ENCODE results near the gene CREB1. TPM values are rescaled to one million over a fixed set of nuclear protein-coding genes. Genes with fewer than 3 reads are reported as not detected.
A peak's percentile ranks its signal among the peaks of the same experiment; 100 is the strongest.

CREB1 gene
- total RNA-seq, 1 donor from 2014 or later, result 76.8 TPM

DNA sequence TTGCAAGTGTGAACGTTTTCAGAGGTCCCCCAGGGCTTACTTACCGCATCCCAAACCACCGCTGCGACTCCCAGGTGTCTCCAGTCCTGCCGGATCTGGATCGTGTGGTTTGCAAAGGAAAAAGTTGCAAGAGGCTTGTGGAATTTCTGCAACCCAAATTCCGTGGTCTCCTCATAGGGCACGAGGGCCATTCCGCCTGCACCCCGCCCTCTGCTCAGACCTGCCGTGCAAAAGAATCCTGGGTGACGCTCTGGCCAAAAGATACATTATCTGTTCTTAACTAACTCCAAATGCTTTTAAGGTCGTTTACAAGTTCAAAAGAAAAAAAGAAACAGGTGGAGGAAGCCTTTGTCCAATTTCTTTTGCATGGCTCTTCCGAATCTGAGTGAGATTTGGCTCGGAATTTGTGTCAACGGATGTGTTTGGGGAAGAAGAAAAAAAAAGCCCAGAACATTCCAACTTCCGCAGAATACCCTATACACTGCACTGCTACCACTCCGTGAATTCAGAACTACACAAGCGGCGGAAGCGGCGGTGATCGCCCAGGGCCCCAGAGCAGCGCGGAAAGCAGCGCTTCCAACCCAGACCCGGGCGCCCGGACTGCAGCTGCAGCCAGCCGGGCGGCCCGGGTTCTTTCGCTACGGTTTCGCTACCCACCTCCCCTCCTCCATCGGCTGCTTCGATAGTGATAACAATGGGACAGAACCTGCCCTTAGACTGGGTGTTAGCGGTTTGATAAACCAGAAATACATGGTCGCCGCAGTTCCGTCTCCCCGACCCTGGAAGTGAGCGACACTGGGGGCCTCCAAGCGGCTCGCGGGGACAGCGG, 94.6 kb downstream of the CREB1 start:
- peak overlapping the region; percentile 90 for H3K4me3 Mint-ChIP-seq (ENCODE audit: unreplicated experiment)
- TF ChIP-seq, protein P1, sequence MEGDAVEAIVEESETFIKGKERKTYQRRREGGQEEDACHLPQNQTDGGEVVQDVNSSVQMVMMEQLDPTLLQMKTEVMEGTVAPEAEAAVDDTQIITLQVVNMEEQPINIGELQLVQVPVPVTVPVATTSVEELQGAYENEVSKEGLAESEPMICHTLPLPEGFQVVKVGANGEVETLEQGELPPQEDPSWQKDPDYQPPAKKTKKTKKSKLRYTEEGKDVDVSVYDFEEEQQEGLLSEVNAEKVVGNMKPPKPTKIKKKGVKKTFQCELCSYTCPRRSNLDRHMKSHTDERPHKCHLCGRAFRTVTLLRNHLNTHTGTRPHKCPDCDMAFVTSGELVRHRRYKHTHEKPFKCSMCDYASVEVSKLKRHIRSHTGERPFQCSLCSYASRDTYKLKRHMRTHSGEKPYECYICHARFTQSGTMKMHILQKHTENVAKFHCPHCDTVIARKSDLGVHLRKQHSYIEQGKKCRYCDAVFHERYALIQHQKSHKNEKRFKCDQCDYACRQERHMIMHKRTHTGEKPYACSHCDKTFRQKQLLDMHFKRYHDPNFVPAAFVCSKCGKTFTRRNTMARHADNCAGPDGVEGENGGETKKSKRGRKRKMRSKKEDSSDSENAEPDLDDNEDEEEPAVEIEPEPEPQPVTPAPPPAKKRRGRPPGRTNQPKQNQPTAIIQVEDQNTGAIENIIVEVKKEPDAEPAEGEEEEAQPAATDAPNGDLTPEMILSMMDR (IDR thresholded peaks at IDR 0.05; ENCODE audit: unreplicated experiment), result no peak
- no peaks in the 10 kb centered on the region for H3K9me3 Mint-ChIP-seq (ENCODE audit: unreplicated experiment)
- peaks cover 17% of the 10 kb centered on the region for H3K36me3 Mint-ChIP-seq (ENCODE audit: low read depth, unreplicated experiment)
- DNase-seq (ENCODE audit: low spot score), result peak; percentile 78
- peak overlapping the region; percentile 76 for H3K27ac Mint-ChIP-seq (ENCODE audit: unreplicated experiment)
- peaks cover 18% of the 10 kb centered on the region for H3K4me1 Mint-ChIP-seq (ENCODE audit: unreplicated experiment)
- H3K27me3 Mint-ChIP-seq (ENCODE audit: unreplicated experiment), result peaks cover 8% of the 10 kb centered on the region

DNA sequence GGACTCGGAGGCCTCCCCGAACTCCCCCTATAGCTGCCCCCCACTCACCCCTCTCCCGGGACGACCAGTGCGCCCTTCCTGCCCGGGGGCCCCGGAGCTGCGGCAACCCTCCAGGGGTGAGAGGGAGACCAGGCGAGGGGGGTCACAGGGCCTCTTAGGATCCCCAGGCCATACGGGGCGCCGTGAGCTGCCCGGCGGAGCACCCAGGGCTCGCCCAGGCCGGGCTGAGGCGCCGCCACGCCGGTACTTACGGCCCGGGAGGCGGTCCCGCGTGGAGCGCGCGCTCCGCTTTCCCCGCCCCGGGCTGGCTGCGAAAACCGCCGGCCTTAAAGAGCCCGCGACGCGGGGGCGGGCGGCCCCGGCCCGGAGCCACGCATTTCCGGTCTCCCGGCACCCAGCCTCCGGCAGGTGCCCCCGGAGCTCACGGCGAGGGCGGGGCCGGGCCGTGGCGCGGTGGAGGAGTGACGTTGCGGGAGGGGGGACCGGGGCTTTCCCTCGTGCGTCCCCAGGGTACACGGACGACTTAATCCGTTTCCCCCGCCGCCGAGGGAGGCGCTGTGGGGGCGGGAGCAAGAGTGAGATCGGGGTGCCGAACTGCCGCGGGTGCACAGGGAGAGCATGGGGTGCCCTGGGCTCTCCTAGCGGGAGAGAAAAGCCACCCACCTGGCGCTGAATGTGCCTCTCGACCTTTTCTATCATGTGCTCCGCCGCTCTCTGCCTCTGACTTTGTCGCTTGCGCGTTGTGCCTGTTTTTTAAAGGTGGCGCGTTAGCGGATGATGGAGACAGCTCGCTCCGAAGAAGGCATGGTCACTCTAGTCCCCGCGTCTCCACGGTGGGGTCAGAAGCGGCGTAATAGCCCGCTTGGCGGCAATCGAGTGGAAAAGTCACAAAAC, 95.5 kb downstream of the CREB1 start, which contains the start of gene METTL21A:
METTL21A (minus strand) TSS at position 381 of the 894 bp plus-strand sequence. CDS start 1,019 bp downstream, outside the sequence.
- TF ChIP-seq, protein P1 (IDR thresholded peaks at IDR 0.05; ENCODE audit: unreplicated experiment), result peak; percentile 33
- H3K36me3 Mint-ChIP-seq (ENCODE audit: low read depth, unreplicated experiment), result peaks cover 12% of the 10 kb centered on the region
- peak; percentile 65 for DNase-seq (ENCODE audit: low spot score)
- H3K27ac Mint-ChIP-seq (ENCODE audit: unreplicated experiment), result peak within 1 kb of the TSS; percentile 76
- peak within 1 kb of the TSS; percentile 92 for H3K4me3 Mint-ChIP-seq (ENCODE audit: unreplicated experiment)
- no peaks in the 10 kb centered on the region for H3K9me3 Mint-ChIP-seq (ENCODE audit: unreplicated experiment)
- peaks cover 8% of the 10 kb centered on the region for H3K27me3 Mint-ChIP-seq (ENCODE audit: unreplicated experiment)
- H3K4me1 Mint-ChIP-seq (ENCODE audit: unreplicated experiment), result peaks cover 14% of the 10 kb centered on the region

DNA sequence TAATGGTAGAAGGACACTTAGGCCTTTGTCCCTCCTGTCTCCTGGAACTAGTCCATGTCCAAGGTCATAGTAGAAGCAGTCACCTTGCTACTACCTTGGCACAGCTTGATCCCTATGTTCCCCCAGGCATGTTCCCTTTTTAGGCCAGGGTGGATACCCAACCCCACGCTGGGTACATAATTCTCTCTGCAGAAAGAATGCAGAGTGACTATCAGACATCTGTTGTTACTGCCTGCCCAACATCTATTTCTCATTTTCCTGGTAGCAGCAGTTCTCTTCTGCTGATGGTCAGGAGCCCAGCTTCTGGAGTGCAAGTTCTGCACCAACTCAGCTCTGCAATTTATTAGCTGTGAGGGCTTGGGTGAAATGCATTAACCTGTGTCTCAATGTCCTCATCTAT, 99.8 kb downstream of the CREB1 start:
- Mint-ChIP-seq H3K4me1 (ENCODE audit: unreplicated experiment) (peaks cover 2% of the 10 kb centered on the region), H3K4me3 (ENCODE audit: unreplicated experiment) (no peak overlapping the region), H3K9me3 (ENCODE audit: unreplicated experiment) (no peaks in the 10 kb centered on the region), H3K27ac (ENCODE audit: unreplicated experiment) (no peak overlapping the region), H3K36me3 (ENCODE audit: low read depth, unreplicated experiment) (peaks cover 3% of the 10 kb centered on the region), H3K27me3 (ENCODE audit: unreplicated experiment) (peaks cover 3% of the 10 kb centered on the region)
- DNase-seq (ENCODE audit: low spot score), result no peak
- TF ChIP-seq, protein P1 (IDR thresholded peaks at IDR 0.05; ENCODE audit: unreplicated experiment), result no peak

DNA sequence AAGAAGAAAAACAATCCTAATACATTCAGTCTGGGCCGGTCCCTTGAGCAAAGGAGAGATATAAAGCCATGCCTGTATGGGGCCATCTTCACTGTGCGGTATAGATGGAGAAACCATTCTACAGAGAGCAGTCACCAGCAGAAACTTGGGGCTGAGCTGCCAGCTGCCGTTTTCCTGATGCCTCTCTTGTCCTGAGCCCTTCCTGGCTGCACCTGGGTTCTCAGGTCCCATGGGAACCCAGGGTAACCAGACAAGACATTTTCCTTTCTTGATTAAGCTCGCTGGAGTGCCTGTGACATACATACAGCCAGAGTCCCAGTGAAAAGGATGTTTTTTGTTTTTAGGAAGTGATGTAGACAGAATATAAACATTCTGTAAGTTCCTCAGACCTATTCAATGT, 100.7 kb downstream of the CREB1 start:
- no peak for DNase-seq (ENCODE audit: low spot score)
- Mint-ChIP-seq H3K27ac (ENCODE audit: unreplicated experiment) (no peak overlapping the region), H3K4me3 (ENCODE audit: unreplicated experiment) (no peak overlapping the region), H3K27me3 (ENCODE audit: unreplicated experiment) (peaks cover 3% of the 10 kb centered on the region), H3K4me1 (ENCODE audit: unreplicated experiment) (peaks cover 2% of the 10 kb centered on the region), H3K36me3 (ENCODE audit: low read depth, unreplicated experiment) (peaks cover 3% of the 10 kb centered on the region), H3K9me3 (ENCODE audit: unreplicated experiment) (no peaks in the 10 kb centered on the region)
- TF ChIP-seq, protein P1 (IDR thresholded peaks at IDR 0.05; ENCODE audit: unreplicated experiment), result no peak

All from endothelial cell (in vitro differentiated cells).